Activated naive CD8-positive, alpha-beta T cell treated with anti-CD3 and anti-CD28 coated beads, Interleukin-2, amount 50 U/mL, for 24 hours (primary cell): ENCODE measurements around the gene ZNF511.

ENCODE experiments used
- ATAC-seq: fragments of 150-1000 bp; cut with Tn5 transposase; one replicate; pipeline ENCODE4 v1.10.0; 2021
- DNase-seq: peaks from one replicate; pipeline ENCODE4 v3.0.0; 2021
- H3K27ac Mint-ChIP-seq: one replicate; pipeline ENCODE4 v1.8.0; 2021; ENCODE audit warnings: mild to moderate bottlenecking, mixed read lengths
- H3K27me3 Mint-ChIP-seq: one replicate; pipeline ENCODE4 v1.8.0; 2021; ENCODE audit warnings: mixed read lengths
- H3K36me3 Mint-ChIP-seq: one replicate; pipeline ENCODE4 v1.8.0; 2021; ENCODE audit warnings: low read depth, mixed read lengths
- H3K4me1 Mint-ChIP-seq: one replicate; pipeline ENCODE4 v1.8.0; 2021; ENCODE audit warnings: mixed read lengths
- H3K4me3 Mint-ChIP-seq: one replicate; pipeline ENCODE4 v1.8.0; 2021; ENCODE audit warnings: mild to moderate bottlenecking, moderate library complexity, mixed read lengths
- H3K9me3 Mint-ChIP-seq: one replicate; pipeline ENCODE4 v1.8.0; 2021; ENCODE audit warnings: mixed read lengths

The ZNF511 gene

DNA sequence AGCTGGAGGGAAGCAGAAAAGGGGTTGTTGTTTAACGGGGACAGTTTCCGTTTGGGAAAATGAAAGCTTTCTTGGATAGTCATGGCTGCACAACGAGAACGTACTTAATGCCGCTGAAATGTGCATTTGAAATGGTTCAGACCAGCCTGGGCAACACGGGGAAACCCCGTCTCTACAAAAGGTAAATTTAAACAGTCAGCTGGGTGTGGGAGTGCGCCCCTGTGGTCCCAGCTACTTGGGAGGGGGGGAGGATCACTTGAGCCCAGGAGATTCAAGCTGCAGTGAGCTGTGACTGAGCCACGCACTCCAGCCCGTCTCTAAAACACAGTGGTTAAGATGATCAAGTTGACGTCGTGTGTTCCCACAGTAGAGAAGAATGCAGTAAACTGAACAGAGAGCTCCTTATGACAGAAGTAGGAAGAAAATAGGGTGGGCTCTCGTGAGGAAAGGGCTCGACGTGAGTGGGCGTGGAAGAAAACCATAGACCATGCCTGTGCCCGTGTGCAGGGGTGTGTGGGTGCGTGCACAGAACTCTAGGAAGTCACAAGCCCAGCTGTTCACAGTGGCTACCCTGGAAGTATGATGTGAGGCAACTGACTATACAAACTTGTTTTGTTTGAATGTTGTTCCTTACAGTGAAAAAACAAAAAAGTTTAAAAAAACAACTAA lies 53.2 kb downstream of the ZNF511 start:
- Mint-ChIP-seq H3K4me3 (no peak overlapping the region), H3K27ac (peak overlapping the region; percentile 3), H3K27me3 (no peaks in the 10 kb centered on the region), H3K4me1 (peaks cover 10% of the 10 kb centered on the region), H3K9me3 (no peaks in the 10 kb centered on the region), H3K36me3 (peaks cover 7% of the 10 kb centered on the region)
- DNase-seq (no peak), ATAC-seq (no peak)
